Heart left ventricle (tissue), 13 donors: ENCODE results near the gene ASIC2.

Source experiments
- CTCF ChIP-seq, 12 donors: fragments of 200-600 bp; sonication (generic) in 4 of 12; IDR thresholded peaks; one replicate each; pipeline versions ENCODE4 v1.5.0 to v1.8.0; 2018 to 2022; ENCODE audit warnings: antibody characterized with exemption in 12 of 12, mild to moderate bottlenecking in 5 of 12
- POLR2A ChIP-seq, 2 donors: fragments of 450-650 bp; IDR thresholded peaks; one replicate each; pipeline ENCODE4 v1.6.1; 2017; ENCODE audit warnings: antibody characterized with exemption in 2 of 2, mild to moderate bottlenecking in 2 of 2, moderate library complexity in 2 of 2
- donor health status: ischemic (EF 13 %, LVEDD 7.1; RV severe dilation, severe dysfunction).
- donor health status: DM: no; HTN: yes; CAD: no.
- donor health status: DM: no; HTN: no; CAD: no.
- donor health status: ischemic (EF 25% LVEDD 6.9; RV normal size, moderate dysfunction).
- donor health status: ischemic (EF 25% LVEDD 5.7; RV mildly dilated, moderate dysfunction).
- donor health status: ischemic (EF 35%, LVEDD 5.7; RV mildly dilated, moderate dysfunction).
- donor health status: nonischemic (EF 11% LVEDD 7.7; RV severe dilation, severe dysfunction).
- donor health status: DM: yes; HTN: yes; CAD: no.
- donor health status: PGD.
- donor health status: ischemic (EF 29% LVEDD 5.4; RV normal size, mild dysfunction).
- donor health status: nonischemic (EF 23%, LVEDD 6.1; RV moderate dilation, normal function).

- TF ChIP-seq CTCF (IDR thresholded peaks at IDR 0.05) (no peak), POLR2A (IDR thresholded peaks at IDR 0.05) (no peak)
These were observed 51.7 kb downstream of the ASIC2 start for GRCh38 chr17:33241390-33241789.
